ENCODE results near the gene C16orf54.
A peak's percentile ranks its signal among the peaks of the same experiment; 100 is the strongest.
"Not testable (repeated sequence)": the region's sequence is repeated elsewhere in the genome, so short reads cannot be mapped to it uniquely, and the experiment has no call there.

C16orf54 gene

GRCh38 chr16:29742683-29743275 lies 3.0 kb downstream of the C16orf54 start:
- no peak for DNase-seq (ENCODE audit: low read depth in 4 of 4, low spot score in 1 of 4)

DNA sequence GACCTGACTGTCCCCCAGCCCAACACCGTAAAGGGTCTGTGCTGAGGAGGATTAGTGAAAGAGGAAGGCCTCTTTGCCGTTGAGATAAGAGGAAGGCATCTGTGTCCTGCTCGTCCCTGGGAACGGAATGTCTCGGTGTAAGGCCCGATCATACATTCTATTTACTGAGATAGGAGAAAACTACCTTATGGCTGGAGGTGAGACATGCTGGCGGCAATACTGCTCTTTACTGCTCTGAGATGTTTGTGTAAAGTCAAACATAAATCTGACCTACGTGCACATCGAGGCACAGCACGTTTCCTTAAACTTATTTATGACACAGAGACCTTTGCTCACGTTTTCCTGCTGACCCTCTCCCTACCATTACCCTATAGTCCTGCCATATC lies 5.2 kb downstream of the C16orf54 start:
- DNase-seq (ENCODE audit: low read depth in 4 of 4, low spot score in 1 of 4), result not testable (repeated sequence)

DNA sequence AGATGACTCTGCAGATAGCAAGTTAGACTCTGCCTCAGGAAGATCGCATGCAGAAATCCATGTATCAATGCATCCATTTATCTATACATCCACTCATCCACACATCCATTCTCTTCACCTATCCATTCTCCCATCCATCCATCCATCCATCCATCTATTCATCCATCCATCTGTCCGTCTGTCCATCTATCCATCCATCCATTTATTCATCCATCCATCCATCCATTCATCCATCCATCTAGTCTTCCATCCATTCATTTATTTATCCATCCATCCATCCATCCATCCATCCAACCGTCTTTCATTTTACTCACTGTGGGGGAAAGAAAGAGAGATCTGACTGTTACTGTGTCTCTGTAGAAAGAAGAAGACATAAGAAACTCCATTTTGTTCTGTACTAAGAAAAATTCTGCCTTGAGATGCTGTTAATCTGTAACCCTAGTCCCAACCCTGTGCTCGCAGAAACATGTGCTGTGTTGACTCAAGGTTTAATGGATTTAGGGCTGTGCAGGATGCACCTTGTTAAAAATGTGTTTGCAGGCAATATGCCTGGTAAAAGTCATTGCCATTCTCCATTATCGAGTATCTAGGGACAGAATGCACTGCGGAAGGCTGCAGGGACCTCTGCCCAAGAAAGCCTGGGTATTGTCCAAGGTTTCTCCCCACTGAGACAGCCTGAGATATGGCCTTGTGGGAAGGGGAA lies 5.7 kb downstream of the C16orf54 start:
- DNase-seq (ENCODE audit: low read depth in 4 of 4, low spot score in 1 of 4), result not testable (repeated sequence)

GRCh38 chr16:29738514-29738913 lies 7.3 kb downstream of the C16orf54 start:
- no peak for DNase-seq (ENCODE audit: low read depth in 4 of 4, low spot score in 1 of 4)

DNA sequence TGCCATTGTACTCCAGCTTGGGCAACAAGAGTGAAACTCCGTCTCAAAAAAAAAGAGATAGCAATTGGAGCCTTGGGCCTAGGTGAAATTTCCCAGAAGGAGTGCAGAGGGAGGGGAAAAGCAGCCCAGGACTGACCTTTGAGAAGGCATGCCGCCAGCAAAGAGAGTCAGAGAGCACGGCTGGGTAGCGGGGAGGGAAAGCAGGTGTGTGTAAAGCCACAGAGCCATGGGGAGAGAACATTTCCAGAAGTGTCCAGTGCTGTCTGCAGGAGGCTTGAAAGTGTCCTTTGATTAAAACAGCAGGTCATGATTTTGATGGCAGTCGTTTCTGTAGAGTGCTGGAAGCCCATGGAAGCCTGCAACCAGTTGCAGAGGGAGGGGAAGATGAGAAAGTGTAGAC lies 8.1 kb downstream of the C16orf54 start:
- DNase-seq (ENCODE audit: low read depth in 4 of 4, low spot score in 1 of 4), result no peak

DNA sequence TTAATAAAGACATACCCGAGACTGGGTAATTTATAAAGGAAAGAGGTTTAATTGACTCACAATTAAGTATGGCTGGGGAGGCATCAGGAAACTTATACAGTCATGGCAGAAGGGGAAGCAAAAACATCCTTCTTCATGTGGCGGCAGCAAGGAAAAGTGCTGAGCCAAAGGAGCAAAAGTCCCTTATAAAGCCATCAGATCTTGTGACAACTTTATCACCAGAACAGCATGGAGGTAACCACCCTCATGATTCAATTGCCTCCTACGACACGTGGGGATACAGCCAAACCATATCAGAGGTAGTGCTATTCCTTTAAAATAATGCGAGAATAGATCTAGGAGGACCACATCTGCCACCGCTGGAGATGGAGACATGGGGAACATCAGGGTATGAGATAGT lies 9.0 kb downstream of the C16orf54 start:
- no peak for DNase-seq (ENCODE audit: low read depth in 4 of 4, low spot score in 1 of 4)

- DNase-seq (ENCODE audit: low read depth in 4 of 4, low spot score in 1 of 4), result no peak
Observed at GRCh38 chr16:29736112-29736511, 9.7 kb downstream of the C16orf54 start.

DNA sequence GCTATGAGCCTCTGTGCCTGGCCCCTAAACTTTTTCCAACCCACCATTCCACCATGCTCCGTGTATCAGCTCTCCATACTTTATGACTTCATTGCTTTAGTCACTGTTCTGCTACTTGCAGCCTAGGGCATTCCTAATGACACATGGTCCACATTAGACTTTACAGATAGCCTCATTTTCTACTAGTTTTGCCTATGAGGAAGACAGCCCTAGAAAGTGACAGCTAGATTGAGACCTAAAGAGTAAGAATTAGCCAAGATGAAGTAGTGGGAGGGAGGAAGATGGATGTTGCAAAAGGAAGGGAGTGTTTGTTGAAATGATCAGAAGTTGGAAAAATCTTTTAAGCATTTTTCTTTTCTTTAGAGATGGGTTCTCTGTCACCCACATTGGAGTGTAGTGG lies 11.0 kb downstream of the C16orf54 start:
- DNase-seq (ENCODE audit: low read depth in 4 of 4, low spot score in 1 of 4), result no peak

- peak; percentile 49 to 80 (median 74) for DNase-seq (ENCODE audit: low read depth in 4 of 4, low spot score in 1 of 4)
Observed at GRCh38 chr16:29731768-29732601, 13.8 kb downstream of the C16orf54 start.

DNA sequence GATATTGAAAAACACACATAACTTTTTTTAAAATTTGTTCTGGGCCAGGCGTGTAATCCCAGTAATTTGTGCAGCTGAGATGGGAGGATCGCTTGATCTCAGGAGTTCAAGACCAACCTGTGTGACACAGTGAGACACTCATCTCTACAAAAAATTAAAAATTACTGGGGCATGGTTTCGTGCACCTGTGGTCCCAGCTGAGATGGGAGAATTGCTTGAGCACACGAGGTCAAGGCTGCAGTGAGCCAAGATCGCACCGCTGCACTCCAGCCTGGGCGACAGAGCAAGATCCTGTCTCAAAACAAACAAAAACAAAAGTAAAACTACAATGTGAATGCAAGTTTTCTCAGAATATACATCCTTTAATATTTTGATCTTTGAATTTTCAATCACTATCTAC lies 15.1 kb downstream of the C16orf54 start:
- DNase-seq (ENCODE audit: low read depth in 4 of 4, low spot score in 1 of 4), result no peak

GRCh38 chr16:29729116-29729521 lies 16.7 kb downstream of the C16orf54 start:
- no peak for DNase-seq (ENCODE audit: low read depth in 4 of 4, low spot score in 1 of 4)

- DNase-seq (ENCODE audit: low read depth in 4 of 4, low spot score in 1 of 4), result no peak
Observed at GRCh38 chr16:29727452-29727851, 18.3 kb downstream of the C16orf54 start.

DNA sequence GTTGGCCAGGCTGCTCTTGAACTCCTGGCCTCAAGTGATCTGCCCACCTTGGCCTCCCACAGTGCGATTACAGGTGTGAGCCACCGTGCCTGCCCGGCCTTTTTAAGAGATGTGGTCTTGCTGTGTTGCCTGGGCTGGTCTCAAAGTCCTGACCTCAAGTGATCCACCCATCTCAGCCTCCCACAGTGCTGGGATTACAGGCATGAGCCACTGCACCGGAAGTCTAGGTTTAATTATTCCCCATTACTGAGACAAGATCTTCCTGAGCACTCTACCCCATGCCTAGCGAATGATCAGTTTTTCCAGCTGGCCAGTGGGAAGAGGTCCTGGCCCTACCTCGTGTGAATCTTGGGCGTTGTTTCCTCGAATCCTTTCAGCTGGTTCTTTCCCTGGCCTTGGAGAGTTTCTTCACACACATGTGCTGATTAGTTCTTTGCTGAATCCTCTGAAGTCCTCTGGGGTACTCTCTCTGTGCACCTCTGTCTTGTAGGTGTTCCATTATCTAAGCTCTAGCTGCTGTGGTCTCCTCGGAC lies 18.9 kb downstream of the C16orf54 start:
- no peak for DNase-seq (ENCODE audit: low read depth in 4 of 4, low spot score in 1 of 4)

- not testable (repeated sequence) for DNase-seq (ENCODE audit: low read depth in 4 of 4, low spot score in 1 of 4)
Observed at GRCh38 chr16:29721167-29721879, 24.5 kb downstream of the C16orf54 start.

DNA sequence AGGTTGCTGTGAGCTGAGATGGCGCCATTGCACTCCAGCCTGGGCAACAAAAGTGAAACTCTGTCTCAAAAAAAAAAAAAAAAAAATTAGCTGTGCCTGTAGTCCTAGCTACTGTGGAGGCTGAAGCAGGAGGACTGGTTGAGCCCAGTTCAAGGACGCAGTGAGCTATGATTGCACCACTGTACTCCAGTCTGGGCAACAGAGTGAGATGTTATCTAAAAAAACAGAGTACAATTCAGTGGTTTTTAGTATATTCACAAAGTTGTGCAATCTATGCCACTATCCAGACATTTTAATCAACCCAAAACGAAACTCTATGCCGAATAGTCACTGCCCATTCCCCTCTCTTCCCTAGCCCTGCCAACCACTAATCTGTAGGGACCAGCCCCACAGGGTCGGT lies 25.1 kb downstream of the C16orf54 start:
- DNase-seq (ENCODE audit: low read depth in 4 of 4, low spot score in 1 of 4), result no peak

- DNase-seq (ENCODE audit: low read depth in 4 of 4, low spot score in 1 of 4), result no peak
Observed at GRCh38 chr16:29719063-29719462, 26.7 kb downstream of the C16orf54 start.

DNA sequence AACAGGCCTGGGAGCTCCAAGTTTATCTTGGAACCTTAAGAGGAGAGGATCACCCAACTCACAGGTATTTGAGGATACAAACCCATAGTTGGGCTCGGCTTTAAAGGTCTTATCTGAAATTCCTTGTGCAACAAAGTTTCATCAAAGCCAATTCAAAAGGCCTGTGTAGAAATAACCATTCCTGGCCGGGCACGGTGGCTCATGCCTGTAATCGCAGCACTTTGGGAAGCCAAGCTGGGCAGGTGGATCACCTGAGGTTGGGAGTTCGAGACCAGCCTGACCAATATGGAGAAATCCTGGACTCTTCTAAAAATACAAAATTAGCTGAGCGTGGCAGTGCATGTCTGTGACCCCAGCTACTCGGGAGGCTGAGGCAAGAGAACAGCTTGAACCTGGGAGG lies 28.7 kb downstream of the C16orf54 start:
- DNase-seq (ENCODE audit: low read depth in 4 of 4, low spot score in 1 of 4), result no peak

DNA sequence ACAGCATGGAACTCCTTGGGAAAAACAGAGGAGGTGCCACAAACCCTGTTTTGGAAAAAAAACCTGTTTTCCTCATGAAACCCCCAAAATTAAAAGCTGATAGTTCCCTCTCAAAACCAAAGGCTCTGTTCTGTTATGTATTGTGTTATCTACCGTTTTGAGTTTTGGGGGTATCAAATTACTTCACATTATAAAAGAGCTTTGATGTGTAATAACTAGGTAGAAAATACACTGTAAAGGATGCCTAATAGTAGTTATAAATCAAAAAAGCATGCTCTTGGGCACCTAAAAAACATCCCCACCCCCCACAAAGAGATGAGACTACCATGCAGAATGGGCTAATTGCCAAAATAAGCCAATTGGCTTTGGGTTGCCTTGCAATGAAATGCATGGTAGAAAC lies 30.8 kb downstream of the C16orf54 start:
- DNase-seq (ENCODE audit: low read depth in 4 of 4, low spot score in 1 of 4), result no peak

DNA sequence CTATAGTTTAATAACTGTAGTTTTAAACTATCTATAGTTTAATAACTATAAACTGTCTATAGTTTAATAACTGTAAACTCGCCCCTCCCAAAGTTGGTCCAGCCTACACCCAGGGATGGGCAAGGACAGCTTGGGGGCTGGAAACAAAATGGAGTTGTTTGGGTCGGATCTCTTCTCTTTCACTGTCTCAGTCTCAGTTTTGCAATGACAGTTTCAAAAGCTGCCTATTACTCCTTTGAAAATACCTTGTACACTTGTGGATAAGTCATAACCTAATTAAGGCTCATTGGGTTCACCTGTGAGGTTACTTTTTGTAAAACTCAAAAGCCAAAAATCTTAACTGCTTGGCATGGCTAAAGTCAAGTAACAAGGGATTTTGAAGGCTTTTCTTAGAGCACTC lies 31.4 kb downstream of the C16orf54 start:
- DNase-seq (ENCODE audit: low read depth in 4 of 4, low spot score in 1 of 4), result no peak

DNA sequence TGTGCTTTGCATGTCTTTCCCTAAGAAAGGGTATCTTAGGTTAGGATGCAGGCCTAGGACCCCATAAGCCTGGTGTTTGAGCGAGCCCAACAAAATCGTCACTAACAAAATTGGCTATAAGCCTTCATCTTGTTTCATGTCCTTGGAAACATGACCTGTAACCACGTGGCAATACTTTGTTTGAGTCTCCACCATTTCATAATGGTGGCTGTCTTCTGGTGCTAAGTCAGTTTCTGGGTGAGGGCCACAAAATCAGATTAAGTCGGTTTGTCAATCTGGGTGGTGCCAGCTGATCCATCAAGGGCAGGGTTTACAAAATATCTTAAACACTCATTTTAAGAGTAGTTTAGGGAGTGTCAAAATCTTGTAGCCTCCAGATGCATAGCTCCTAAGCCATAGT lies 33.0 kb downstream of the C16orf54 start:
- no peak for DNase-seq (ENCODE audit: low read depth in 4 of 4, low spot score in 1 of 4)
